ENCODE measurements around the gene ELFN2. TPM values are rescaled to one million over a fixed set of nuclear protein-coding genes. Genes with fewer than 3 reads are reported as not detected.

The ELFN2 gene
- total and polyA plus RNA-seq, 2 experiments from 2014 or later: 0.48 to 1.1 TPM

DNA sequence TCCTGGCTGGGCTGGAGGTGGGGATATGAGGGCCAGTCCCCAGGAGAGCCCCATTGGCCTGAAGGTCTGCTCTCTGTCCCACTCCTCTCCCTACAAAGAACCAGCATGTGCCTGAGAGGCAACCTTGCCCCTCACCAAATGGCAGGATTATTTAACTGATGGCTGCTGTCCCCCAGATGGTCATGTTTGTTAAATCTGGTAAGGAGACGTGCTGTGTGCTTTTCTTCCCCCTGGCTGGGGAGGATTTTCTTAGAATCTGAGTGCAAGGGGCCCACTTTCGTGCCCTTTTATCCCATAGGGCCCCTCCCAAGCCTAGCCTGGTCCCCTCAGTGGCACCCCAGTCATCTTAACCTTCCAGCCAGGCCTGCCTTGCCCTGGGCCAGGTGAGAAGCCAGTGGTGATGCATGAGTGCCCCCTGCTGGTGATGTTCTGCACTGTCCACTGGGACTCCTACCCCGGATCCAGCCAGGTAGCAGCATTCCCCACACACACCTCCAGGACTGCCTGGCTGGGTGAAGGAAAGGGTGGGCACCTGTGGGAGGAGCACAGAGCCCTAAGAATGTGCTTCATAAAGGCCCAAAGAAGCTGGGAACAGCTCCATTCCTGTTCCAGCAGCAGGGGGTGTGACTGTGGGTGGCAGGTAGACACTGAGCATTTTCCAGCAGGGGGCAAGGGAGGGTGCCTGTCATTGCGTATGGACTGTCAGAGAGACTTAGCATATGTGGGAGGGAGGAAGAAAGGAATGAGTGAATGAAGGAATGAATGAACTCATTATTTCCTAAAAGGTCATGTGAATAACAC, 30.0 kb upstream of the ELFN2 start:
- DNase-seq: peak; percentile 66
- in situ Hi-C loops (cut with MboI): loop anchor here (10.0 kb wide), 1 partner anchor 142 kb away; no protein-coding TSS in a partner anchor

GRCh38 chr22:37456346-37456745, 29.1 kb upstream of the ELFN2 start:
- in situ Hi-C loops (cut with MboI): loop anchor here (10.0 kb wide), 1 partner anchor 142 kb away; no protein-coding TSS in a partner anchor
- H3K27me3 ChIP-seq (replicated peaks; ENCODE audit: insufficient read depth): 0 out of 2 replicates have a peak, but pooled peaks cover 5% of the 10 kb centered on the region
- H4K20me1 ChIP-seq (ENCODE audit: insufficient read depth): no peaks in the 10 kb centered on the region
- H3K79me2 ChIP-seq (ENCODE audit: insufficient read depth): no peaks in the 10 kb centered on the region
- no peak overlapping the region for H3K4me2 ChIP-seq (ENCODE audit: unreplicated experiment)
- H3K4me3 ChIP-seq: no peak overlapping the region
- H3F3A ChIP-seq (ENCODE audit: insufficient read depth): peaks cover 19% of the 10 kb centered on the region
- H3K9ac ChIP-seq: no peak overlapping the region
- no peak overlapping the region for H2AFZ ChIP-seq
- DNase-seq: no peak
- no peaks in the 10 kb centered on the region for H3K9me3 ChIP-seq (ENCODE audit: low read depth)
- peaks cover 18% of the 10 kb centered on the region for H3K4me1 ChIP-seq (ENCODE audit: insufficient read depth)
- WGBS, 2 experiments (ENCODE audit: low coverage in 1 of 2, low lambda C conversion rate in 2 of 2, missing lambda C conversion rate in 2 of 2): 72 to 80% methylated on average over 16 to 17 of the region's 17 CpGs
- TF ChIP-seq EZH2 (IDR thresholded peaks at IDR 0.05; ENCODE audit: insufficient read depth, poor library complexity, severe bottlenecking): no peak
- no peak for TF ChIP-seq EZH2phosphoT487 (IDR thresholded peaks at IDR 0.05; ENCODE audit: insufficient read depth, low read depth)
- H3K27ac ChIP-seq: no peak overlapping the region
- H3K36me3 ChIP-seq (ENCODE audit: low read depth): no peaks in the 10 kb centered on the region
- no peaks in the 10 kb centered on the region for H3K9me2 ChIP-seq (ENCODE audit: insufficient read depth)

More for the DNA sequence above, 30.0 kb upstream of the ELFN2 start:
- Histone ChIP-seq H3F3A (ENCODE audit: insufficient read depth) (peaks cover 19% of the 10 kb centered on the region), H3K27ac (no peak overlapping the region), H4K20me1 (ENCODE audit: insufficient read depth) (no peaks in the 10 kb centered on the region), H3K9me3 (ENCODE audit: low read depth) (no peaks in the 10 kb centered on the region), H3K79me2 (ENCODE audit: insufficient read depth) (no peaks in the 10 kb centered on the region), H2AFZ (no peak overlapping the region), H3K4me2 (ENCODE audit: unreplicated experiment) (no peak overlapping the region), H3K9me2 (ENCODE audit: insufficient read depth) (no peaks in the 10 kb centered on the region), H3K27me3 (replicated peaks; ENCODE audit: insufficient read depth) (0 out of 2 replicates have a peak, but pooled peaks cover 15% of the 10 kb centered on the region), H3K4me1 (ENCODE audit: insufficient read depth) (peaks cover 18% of the 10 kb centered on the region), H3K9ac (no peak overlapping the region), H3K4me3 (no peak overlapping the region), H3K36me3 (ENCODE audit: low read depth) (no peaks in the 10 kb centered on the region)
- WGBS, 2 experiments (ENCODE audit: low coverage in 1 of 2, low lambda C conversion rate in 2 of 2, missing lambda C conversion rate in 2 of 2): 25 to 31% methylated on average over 4 of the region's 4 CpGs
- TF ChIP-seq EZH2 (IDR thresholded peaks at IDR 0.05; ENCODE audit: insufficient read depth, poor library complexity, severe bottlenecking) (no peak), EZH2phosphoT487 (IDR thresholded peaks at IDR 0.05; ENCODE audit: insufficient read depth, low read depth) (no peak)

DNA sequence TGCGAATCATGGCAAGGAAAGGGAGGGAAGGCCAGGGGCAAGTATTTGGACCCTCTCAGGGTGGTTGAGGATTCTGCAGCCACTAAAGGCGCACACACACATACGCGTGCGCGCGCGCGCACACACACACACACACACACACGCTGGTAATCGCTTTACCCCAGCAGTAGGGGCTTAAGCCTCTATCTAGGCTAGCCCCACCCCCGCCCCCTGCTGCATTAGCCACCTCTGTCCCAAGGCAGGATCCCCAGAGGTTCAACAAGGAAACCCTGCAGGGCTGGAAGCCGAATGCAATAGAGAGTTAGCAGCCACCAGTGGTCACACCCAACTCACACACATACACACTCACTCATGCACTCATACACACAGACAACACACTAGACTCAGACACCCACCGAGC, 28.6 kb upstream of the ELFN2 start:
- Histone ChIP-seq H3K79me2 (ENCODE audit: insufficient read depth) (no peaks in the 10 kb centered on the region), H3K4me2 (ENCODE audit: unreplicated experiment) (peak overlapping the region; percentile 84), H4K20me1 (ENCODE audit: insufficient read depth) (no peaks in the 10 kb centered on the region), H3K27ac (peak overlapping the region; percentile 67; the same call in 1 of the 2 replicates), H3K4me1 (ENCODE audit: insufficient read depth) (peaks cover 18% of the 10 kb centered on the region), H3K9ac (no peak overlapping the region), H3K9me3 (ENCODE audit: low read depth) (no peaks in the 10 kb centered on the region), H3K27me3 (replicated peaks; ENCODE audit: insufficient read depth) (0 out of 2 replicates have a peak, but pooled peaks cover 5% of the 10 kb centered on the region), H3K36me3 (ENCODE audit: low read depth) (no peaks in the 10 kb centered on the region), H3F3A (ENCODE audit: insufficient read depth) (peaks cover 19% of the 10 kb centered on the region), H3K9me2 (ENCODE audit: insufficient read depth) (no peaks in the 10 kb centered on the region), H2AFZ (no peak overlapping the region), H3K4me3 (no peak overlapping the region)
- TF ChIP-seq EZH2 (IDR thresholded peaks at IDR 0.05; ENCODE audit: insufficient read depth, poor library complexity, severe bottlenecking) (no peak), EZH2phosphoT487 (IDR thresholded peaks at IDR 0.05; ENCODE audit: insufficient read depth, low read depth) (no peak)
- in situ Hi-C loops (cut with MboI): loop anchor here (10.0 kb wide), 1 partner anchor 141 kb away; no protein-coding TSS in a partner anchor
- peak; percentile 33 for DNase-seq
- WGBS, 2 experiments (ENCODE audit: low coverage in 1 of 2, low lambda C conversion rate in 2 of 2, missing lambda C conversion rate in 2 of 2): 36 to 76% methylated on average over 3 to 14 of the region's 14 CpGs

- peak overlapping the region; percentile 84 for H3K4me2 ChIP-seq (ENCODE audit: unreplicated experiment)
- peak overlapping the region; percentile 44; the same call in 1 of the 2 replicates for H3K4me3 ChIP-seq
- H4K20me1 ChIP-seq (ENCODE audit: insufficient read depth): no peaks in the 10 kb centered on the region
- H3K9ac ChIP-seq: peak overlapping the region; percentile 65
- TF ChIP-seq EZH2 (IDR thresholded peaks at IDR 0.05; ENCODE audit: insufficient read depth, poor library complexity, severe bottlenecking) (no peak), EZH2phosphoT487 (IDR thresholded peaks at IDR 0.05; ENCODE audit: insufficient read depth, low read depth) (no peak)
- peak overlapping the region; percentile 11; the same call in 1 of the 2 replicates for H2AFZ ChIP-seq
- no peaks in the 10 kb centered on the region for H3K9me2 ChIP-seq (ENCODE audit: insufficient read depth)
- H3K27me3 ChIP-seq (replicated peaks; ENCODE audit: insufficient read depth): 0 out of 2 replicates have a peak, but pooled peaks cover 5% of the 10 kb centered on the region
- H3F3A ChIP-seq (ENCODE audit: insufficient read depth): peaks cover 19% of the 10 kb centered on the region
- peak; percentile 89 for DNase-seq
- H3K4me1 ChIP-seq (ENCODE audit: insufficient read depth): peaks cover 18% of the 10 kb centered on the region
- H3K27ac ChIP-seq: peak overlapping the region; percentile 67
- no peaks in the 10 kb centered on the region for H3K79me2 ChIP-seq (ENCODE audit: insufficient read depth)
- no peaks in the 10 kb centered on the region for H3K36me3 ChIP-seq (ENCODE audit: low read depth)
- 22 to 25% methylated on average over 21 of the region's 21 CpGs for WGBS, 2 experiments (ENCODE audit: low coverage in 1 of 2, low lambda C conversion rate in 2 of 2, missing lambda C conversion rate in 2 of 2)
- no peaks in the 10 kb centered on the region for H3K9me3 ChIP-seq (ENCODE audit: low read depth)
- in situ Hi-C loops (cut with MboI): loop anchor here (10.0 kb wide), 1 partner anchor 140 kb away; no protein-coding TSS in a partner anchor
Measured at GRCh38 chr22:37454857-37455686, 27.8 kb upstream of the ELFN2 start.

Data from GM23248 (cell line).